DMS 273 treated with DMSO at 0.1 percent for 48 hours (cell line): ENCODE measurements around the gene REPS1.

ENCODE experiments used
- DNase-seq: peaks from one replicate; lab custom pipeline; 2025; lab: John Stamatoyannopoulos, UW

Gene REPS1

DNA sequence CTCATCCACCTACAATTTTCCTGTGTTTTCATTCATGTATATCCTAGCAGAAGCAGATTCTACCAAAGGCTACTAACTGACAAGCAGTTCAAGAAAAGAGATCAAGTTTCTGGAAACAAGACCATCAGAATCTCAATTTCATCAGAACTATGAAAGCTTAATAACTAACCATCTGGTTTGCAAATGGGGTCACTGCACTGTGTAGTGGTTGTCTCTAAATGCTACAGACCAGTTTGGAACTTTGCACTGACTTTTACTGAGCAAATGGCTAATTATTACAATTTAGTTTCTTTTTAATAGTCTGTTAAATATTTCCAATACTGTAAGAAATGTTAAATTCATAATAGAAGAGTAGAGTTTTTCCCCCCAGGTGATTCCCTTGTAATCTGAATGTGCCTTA lies 64.5 kb downstream of the REPS1 start:
- peak; percentile 14 for DNase-seq

DNA sequence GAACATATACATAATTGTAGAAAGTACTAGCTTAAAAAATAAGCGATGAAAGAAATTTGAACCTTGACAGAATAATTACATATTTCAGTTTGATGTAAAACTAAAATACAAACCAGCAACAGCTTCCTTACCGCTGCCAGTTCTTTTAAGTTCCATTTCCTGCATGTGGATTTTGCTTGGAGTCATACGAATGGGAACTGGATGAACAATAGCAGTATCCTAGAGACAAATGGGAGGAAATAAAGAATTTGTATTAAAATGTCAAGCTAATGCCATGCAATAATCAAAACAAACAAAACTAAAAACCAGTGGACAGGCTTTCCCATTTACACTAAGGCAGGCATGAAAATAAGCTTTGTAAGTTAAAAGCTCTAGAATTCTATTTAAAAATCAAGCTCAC lies 67.1 kb downstream of the REPS1 start:
- DNase-seq, result no peak

- DNase-seq, result no peak
Observed at GRCh38 chr6:138914701-138915100, 73.4 kb downstream of the REPS1 start.

GRCh38 chr6:138912308-138912707 lies 75.7 kb downstream of the REPS1 start:
- DNase-seq, result no peak

- DNase-seq, result no peak
Observed at GRCh38 chr6:138909975-138910374, 78.1 kb downstream of the REPS1 start.

DNA sequence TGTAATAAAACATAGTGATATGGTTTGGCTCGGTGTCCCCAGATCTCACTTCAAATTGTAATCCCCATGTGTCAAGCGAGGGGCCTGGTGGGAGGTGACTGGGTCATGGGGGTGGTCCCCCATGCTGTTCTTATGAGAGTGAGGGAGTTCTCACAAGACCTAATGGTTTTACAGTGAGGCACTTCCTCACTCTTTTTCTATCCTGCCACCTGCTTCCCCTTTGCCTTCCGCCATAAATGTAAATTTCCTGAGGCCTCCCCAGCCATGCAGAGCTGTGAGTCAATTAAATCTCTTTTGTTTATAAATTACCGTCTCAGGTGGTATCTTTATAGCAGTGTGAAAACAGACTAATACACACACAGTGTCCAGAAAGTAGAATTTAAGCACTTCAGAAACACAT lies 78.5 kb downstream of the REPS1 start:
- no peak for DNase-seq

DNA sequence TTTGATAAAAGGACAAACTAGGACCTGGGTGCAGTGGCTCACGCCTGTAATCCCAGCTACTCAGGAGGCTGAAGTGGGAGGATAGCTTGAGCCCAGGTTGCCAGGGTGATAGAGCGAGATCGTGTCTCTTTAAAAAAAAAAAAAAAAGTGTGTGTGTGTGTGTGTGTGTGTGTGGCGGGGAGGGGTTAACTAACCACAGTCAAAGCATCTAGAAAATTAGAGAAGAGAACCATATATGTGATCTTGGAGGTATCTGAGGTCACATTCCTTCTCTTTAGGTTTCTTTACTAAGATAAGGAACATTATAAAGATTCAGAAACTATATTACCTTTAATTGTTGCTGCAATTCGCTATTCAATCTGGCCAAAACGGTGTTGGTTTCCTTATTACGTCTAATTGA lies 80.9 kb downstream of the REPS1 start:
- DNase-seq, result no peak

DNA sequence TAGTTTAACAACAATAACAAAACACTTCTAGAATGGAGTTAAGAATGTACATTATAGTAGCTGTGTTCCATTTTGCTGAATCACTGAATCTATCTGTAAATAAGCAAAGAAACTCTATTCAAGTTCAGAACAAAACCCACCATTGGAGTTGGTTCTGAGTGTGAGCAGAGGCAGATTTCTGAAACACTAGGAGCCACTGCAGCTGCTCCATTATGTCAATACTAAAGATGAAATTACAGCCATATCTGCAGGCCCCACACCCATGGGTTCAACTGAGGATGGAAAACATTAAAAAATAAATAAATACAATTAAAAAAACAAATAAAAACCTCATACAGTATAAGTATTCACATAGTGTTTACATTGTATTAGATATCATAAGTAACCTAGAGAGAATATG lies 91.0 kb downstream of the REPS1 start:
- no peak for DNase-seq

GRCh38 chr6:138896104-138896756 lies 91.8 kb downstream of the REPS1 start:
- DNase-seq, result no peak

- DNase-seq, result no peak
Observed at GRCh38 chr6:138891255-138891986, 96.6 kb downstream of the REPS1 start.

DNA sequence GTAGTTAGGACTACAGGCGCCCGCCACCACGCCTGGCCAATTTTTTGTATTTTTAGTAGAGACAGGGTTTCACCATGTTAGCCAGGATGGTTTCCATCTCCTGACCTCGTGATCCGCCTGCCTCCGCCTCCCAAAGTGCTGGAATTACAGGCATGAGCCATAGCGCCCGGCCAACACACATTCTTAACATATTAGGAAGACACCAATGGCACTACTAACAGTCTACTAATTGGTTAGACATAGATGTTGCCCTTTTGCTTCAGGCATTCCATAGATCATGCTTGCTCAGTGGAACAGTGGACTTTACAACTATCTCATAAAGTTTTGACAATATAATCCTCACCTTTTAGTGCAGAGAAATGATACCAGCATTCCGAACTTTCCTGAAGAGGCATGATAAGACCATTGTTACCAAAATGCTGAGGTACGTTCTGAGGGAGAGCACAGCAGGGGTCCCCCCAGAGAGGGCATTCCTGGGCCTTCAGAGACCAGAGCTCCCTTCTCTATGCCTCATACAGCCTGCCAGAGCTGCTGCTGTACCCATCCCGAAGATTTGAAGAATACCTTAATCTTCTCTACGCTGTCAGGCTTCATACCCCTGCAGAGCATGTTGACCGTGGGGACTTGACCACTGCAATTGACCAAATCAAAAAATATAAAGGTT lies 102.8 kb downstream of the REPS1 start:
- no peak for DNase-seq

DNA sequence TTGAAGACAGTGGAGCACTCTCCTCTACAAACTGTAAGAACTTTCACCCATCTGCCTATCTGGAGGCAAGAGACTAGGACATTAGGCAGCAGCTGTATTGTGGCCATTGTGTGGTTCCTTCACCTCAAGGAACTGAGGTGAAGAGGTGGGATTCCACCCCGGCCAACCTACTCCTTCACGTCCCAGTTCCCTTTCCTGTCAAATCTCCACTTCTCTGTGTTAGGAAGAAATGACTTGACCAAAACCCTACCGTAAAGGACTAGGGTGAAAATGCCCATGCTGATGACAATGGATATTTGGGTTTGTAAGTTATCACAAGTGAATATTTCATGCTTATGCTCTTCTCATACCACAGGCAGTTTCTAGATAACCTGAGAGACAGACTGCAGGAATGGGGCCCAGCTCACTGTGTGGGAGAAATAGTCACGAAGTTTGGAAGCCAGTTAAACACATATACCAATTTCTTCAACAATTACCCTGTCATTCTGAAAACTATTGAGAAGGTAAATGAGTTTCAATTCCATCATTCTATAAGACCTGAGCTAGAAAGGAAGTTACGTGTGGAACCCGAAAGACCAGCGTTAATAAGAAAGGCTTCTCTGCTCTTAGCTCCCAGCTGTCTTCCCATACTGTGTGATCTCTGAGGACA lies 105.6 kb downstream of the REPS1 start:
- no peak for DNase-seq

DNA sequence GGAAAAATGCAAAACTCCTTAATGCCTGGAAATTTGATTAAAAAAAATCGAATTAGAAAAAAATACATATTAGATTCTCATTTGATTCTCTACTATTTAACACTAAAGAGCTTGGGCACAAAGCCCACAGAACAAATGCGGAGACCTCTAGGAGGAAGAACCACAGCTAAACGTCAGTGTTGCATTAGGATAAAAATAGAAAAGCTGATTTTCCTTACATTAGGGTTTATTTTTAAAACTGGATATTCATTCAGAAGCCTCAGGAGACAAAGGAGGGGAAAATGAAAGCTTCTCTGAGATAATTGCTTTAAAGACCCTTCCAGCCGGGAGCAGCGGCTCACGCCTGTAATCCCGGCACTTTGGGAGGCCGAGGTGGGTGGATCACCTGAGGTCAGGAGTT lies 114.9 kb downstream of the REPS1 start:
- DNase-seq, result no peak

DNA sequence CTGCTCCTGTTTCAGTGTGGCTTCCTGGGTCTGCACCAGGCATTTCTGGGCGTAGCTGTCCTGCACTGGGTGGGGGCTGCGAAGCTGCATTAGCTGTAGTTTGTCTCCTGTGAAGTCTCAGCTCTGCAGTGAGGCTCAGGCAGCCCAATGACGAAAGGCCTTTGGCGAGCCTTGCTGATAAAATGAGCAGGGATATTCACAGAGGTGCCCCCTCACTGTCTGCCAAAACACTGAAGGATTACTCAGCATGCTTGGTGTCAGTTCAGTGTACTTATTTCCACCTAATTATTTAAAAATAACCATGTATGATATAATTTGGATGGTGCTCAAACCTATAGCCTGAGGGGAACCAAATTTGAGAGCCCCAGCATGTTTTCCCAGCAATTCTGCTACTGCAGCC lies 118.7 kb downstream of the REPS1 start:
- no peak for DNase-seq

DNA sequence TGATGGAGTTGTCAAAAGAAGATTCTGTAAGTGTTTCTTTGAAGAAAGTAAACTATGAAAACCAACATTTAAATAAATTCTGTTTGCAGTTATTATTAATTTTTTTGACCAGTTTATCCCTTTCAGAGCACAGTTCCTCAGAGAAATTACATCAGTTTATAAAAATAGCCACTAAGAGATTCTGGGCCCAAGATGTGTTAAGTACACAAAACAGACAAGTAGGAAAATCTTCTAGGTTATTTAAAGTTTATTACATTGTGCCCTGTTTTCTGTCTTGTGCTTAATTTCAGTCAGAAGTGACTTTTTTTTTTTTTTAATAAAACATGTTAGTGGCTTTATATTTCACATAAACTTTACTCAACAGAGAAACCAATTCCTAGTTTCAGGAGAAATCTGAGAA lies 119.9 kb downstream of the REPS1 start:
- DNase-seq, result no peak

- DNase-seq, result no peak
Observed at GRCh38 chr6:138865480-138866109, 122.5 kb downstream of the REPS1 start.

GRCh38 chr6:138864343-138864890 lies 123.6 kb downstream of the REPS1 start:
- DNase-seq, result no peak

DNA sequence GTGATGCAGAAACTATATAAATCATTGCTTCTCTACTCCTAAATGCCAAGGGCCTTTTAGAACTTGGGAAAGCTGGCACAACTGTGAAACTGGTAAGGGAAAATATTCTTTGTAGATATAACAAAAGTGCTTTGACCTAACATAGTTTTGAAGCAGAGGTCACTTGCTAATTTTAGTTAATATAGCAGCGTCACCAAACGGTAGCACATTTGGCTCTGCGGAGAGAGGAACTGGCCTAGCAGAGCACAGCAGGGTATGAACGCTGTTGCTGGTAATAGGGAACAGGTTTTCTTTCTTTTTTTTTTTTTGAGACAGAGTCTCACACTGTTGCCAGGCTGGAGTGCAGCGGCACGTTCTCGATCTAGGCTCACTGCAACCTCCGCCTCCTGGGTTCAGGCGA lies 124.7 kb downstream of the REPS1 start:
- DNase-seq, result no peak

DNA sequence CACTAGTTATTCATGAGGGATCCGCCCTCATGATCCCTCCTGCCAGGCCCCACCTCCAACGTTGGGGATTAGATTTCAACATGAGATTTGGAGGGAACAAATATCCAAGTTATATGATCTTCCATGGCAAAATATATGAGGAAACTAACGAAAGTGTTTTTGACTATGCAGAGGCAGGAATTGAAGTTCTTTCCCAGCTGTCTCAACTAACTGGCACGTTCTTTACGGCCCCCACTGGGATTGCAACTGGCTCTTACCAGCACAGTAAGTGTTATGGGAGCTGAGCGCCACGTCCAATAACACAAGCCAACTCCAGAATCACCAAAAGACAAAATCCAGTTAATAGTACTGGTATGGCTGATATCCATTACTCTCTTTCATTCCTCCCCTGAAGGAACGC lies 125.6 kb downstream of the REPS1 start:
- DNase-seq, result no peak

GRCh38 chr6:138857775-138858174 lies 130.3 kb downstream of the REPS1 start:
- DNase-seq, result no peak

DNA sequence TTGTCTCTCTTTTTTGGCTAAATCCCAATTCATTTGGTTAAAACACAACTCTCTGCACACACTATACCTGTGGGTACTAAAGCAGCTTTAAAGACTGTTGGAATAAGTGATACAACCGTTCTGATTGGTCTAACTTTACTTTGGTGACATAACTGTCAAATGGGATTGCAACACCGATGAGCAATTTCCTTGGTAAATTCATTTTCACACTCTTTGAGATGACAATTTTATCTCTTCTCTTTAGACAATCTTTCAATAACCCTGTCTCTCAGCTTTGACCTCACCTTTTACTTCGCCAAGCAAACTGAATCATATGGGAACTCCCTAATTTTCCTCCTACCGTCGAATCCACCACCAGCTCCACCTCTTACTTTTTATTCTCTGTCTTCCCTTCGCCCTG lies 131.4 kb downstream of the REPS1 start:
- no peak for DNase-seq
